Heart left ventricle (tissue), 13 donors: ENCODE data around the gene PCNP.

Experiments used
- POLR2A ChIP-seq, 2 donors: fragments of 450-650 bp; IDR thresholded peaks; one replicate each; pipeline ENCODE4 v1.6.1; 2017; ENCODE audit warnings: antibody characterized with exemption in 2 of 2, mild to moderate bottlenecking in 2 of 2, moderate library complexity in 2 of 2
- TF ChIP-seq, protein P1 (sequence below), 12 donors: fragments of 200-600 bp; sonication (generic) in 4 of 12; IDR thresholded peaks; one replicate each; pipeline versions ENCODE4 v1.5.0 to v1.8.0; 2018 to 2022; ENCODE audit warnings: antibody characterized with exemption in 12 of 12, mild to moderate bottlenecking in 5 of 12
- donor health status: ischemic (EF 13 %, LVEDD 7.1; RV severe dilation, severe dysfunction).
- donor health status: DM: no; HTN: yes; CAD: no.
- donor health status: DM: no; HTN: no; CAD: no.
- donor health status: ischemic (EF 25% LVEDD 6.9; RV normal size, moderate dysfunction).
- donor health status: ischemic (EF 25% LVEDD 5.7; RV mildly dilated, moderate dysfunction).
- donor health status: ischemic (EF 35%, LVEDD 5.7; RV mildly dilated, moderate dysfunction).
- donor health status: nonischemic (EF 11% LVEDD 7.7; RV severe dilation, severe dysfunction).
- donor health status: DM: yes; HTN: yes; CAD: no.
- donor health status: PGD.
- donor health status: ischemic (EF 29% LVEDD 5.4; RV normal size, mild dysfunction).
- donor health status: nonischemic (EF 23%, LVEDD 6.1; RV moderate dilation, normal function).

DNA sequence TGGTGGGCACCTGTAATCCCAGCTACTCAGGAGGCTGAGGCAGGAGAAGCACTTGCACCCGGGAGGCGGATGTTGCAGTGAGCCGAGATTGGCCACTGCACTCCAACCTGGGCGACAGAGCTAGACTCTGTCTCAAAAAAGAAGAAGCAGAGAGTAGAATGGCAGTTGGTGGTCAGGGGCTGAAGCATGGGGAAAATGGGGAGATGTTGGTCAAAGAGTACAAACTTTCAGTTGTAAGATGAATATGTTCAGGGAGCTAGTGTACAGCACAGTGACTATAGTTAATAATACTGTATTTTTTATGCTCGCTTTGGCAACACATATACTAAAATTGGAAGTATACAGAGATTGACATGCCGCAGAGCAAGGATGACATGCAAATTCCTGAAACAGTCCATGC is 41.5 kb downstream of the PCNP start:
- TF ChIP-seq, protein P1, sequence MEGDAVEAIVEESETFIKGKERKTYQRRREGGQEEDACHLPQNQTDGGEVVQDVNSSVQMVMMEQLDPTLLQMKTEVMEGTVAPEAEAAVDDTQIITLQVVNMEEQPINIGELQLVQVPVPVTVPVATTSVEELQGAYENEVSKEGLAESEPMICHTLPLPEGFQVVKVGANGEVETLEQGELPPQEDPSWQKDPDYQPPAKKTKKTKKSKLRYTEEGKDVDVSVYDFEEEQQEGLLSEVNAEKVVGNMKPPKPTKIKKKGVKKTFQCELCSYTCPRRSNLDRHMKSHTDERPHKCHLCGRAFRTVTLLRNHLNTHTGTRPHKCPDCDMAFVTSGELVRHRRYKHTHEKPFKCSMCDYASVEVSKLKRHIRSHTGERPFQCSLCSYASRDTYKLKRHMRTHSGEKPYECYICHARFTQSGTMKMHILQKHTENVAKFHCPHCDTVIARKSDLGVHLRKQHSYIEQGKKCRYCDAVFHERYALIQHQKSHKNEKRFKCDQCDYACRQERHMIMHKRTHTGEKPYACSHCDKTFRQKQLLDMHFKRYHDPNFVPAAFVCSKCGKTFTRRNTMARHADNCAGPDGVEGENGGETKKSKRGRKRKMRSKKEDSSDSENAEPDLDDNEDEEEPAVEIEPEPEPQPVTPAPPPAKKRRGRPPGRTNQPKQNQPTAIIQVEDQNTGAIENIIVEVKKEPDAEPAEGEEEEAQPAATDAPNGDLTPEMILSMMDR (IDR thresholded peaks at IDR 0.05), result no peak
- no peak for TF ChIP-seq POLR2A (IDR thresholded peaks at IDR 0.05)
